WTC11 (cell line): Measurements from ENCODE around the gene FSTL4. TPM values are rescaled to one million over a fixed set of nuclear protein-coding genes. Genes with fewer than 3 reads are reported as not detected.

ENCODE experiments used
- ATAC-seq: fragments of 200-7000 bp; cut with Tn5 transposase; 2 replicates; pipeline ENCODE4 v1.10.0; 2021; ENCODE audit warnings: mild to moderate bottlenecking, moderate library complexity
- CTCF ChIA-PET: fragments of 300-600 bp; sonication (Branson Sonifier 250); formaldehyde crosslinking; loops from one replicate; lab custom pipeline; 2021; ENCODE audit warnings: antibody characterized with exemption; lab: Charles Lee
- POLR2A ChIA-PET: fragments of 350-600 bp; sonication (Branson Sonifier 250); formaldehyde crosslinking; loops from one replicate; lab custom pipeline; 2021; ENCODE audit warnings: antibody characterized with exemption; lab: Charles Lee
- DNase-seq: peaks from one replicate; pipeline ENCODE4 v3.0.0; 2021; ENCODE audit warnings: low spot score
- H3K27ac Mint-ChIP-seq: 2 replicates; pipeline ENCODE4 v1.8.0; 2021; ENCODE audit warnings: mixed read lengths
- H3K27me3 Mint-ChIP-seq: 2 replicates; pipeline ENCODE4 v1.8.0; 2021; ENCODE audit warnings: low read depth, mild to moderate bottlenecking, moderate library complexity, mixed read lengths
- H3K36me3 Mint-ChIP-seq: 2 replicates; pipeline ENCODE4 v1.8.0; 2021; ENCODE audit warnings: mixed read lengths
- H3K4me1 Mint-ChIP-seq: 2 replicates; pipeline ENCODE4 v1.8.0; 2022; ENCODE audit warnings: mixed read lengths
- H3K4me3 Mint-ChIP-seq: 2 replicates; pipeline ENCODE4 v1.8.0; 2021; ENCODE audit warnings: mild to moderate bottlenecking, moderate library complexity, mixed read lengths
- H3K9me3 Mint-ChIP-seq: 2 replicates; pipeline ENCODE4 v1.8.0; 2021; ENCODE audit warnings: mixed read lengths
- ATF3 ChIP-seq: sonication (generic); formaldehyde crosslinking; conservative IDR thresholded peaks from 2 replicates; pipeline ENCODE4 v1.8.1; 2022; ENCODE audit warnings: mild to moderate bottlenecking, missing genetic modification reagents
- CBFB ChIP-seq: sonication (generic); formaldehyde crosslinking; IDR thresholded peaks from 2 replicates; pipeline ENCODE4 v1.8.1; 2022; ENCODE audit warnings: mild to moderate bottlenecking, low read depth, missing genetic modification reagents
- CDX4 ChIP-seq: fragments of 250-450 bp; sonication (Bioruptor Pico); IDR thresholded peaks from 2 replicates; pipeline ENCODE4 v1.9.0; 2021; ENCODE audit warnings: moderate library complexity, mild to moderate bottlenecking, inconsistent platforms, borderline replicate concordance
- CTCF ChIP-seq: fragments of 200-600 bp; IDR thresholded peaks from 2 replicates; pipeline ENCODE4 v1.8.0; 2022; ENCODE audit warnings: antibody characterized with exemption
- E2F4 ChIP-seq: sonication (generic); formaldehyde crosslinking; IDR thresholded peaks from 2 replicates; pipeline ENCODE4 v1.8.1; 2022; ENCODE audit warnings: low read depth, mild to moderate bottlenecking, moderate library complexity, missing genetic modification reagents, borderline replicate concordance
- ESRRA ChIP-seq: sonication (generic); formaldehyde crosslinking; IDR thresholded peaks from 2 replicates; pipeline ENCODE4 v1.8.1; 2022; ENCODE audit warnings: mild to moderate bottlenecking, missing genetic modification reagents, borderline replicate concordance
- ETV6 ChIP-seq: sonication (generic); formaldehyde crosslinking; IDR thresholded peaks from 2 replicates; pipeline ENCODE4 v1.8.1; 2022; ENCODE audit warnings: mild to moderate bottlenecking, missing genetic modification reagents
- FOXJ3 ChIP-seq: sonication (generic); formaldehyde crosslinking; IDR thresholded peaks from 2 replicates; pipeline ENCODE4 v1.9.0; 2021; ENCODE audit warnings: missing genetic modification reagents, mild to moderate bottlenecking, borderline replicate concordance
- FOXP4 ChIP-seq: sonication (generic); formaldehyde crosslinking; IDR thresholded peaks from 2 replicates; pipeline ENCODE4 v1.8.0; 2022; ENCODE audit warnings: mild to moderate bottlenecking, missing genetic modification reagents
- OVOL2 ChIP-seq: fragments of 250-450 bp; sonication (Bioruptor Pico); IDR thresholded peaks from 2 replicates; pipeline ENCODE4 v1.9.0; 2021; ENCODE audit warnings: mild to moderate bottlenecking, borderline replicate concordance
- PRDM15 ChIP-seq: sonication (generic); formaldehyde crosslinking; IDR thresholded peaks from 2 replicates; pipeline ENCODE4 v1.8.0; 2022; ENCODE audit warnings: missing genetic modification reagents
- ZMAT4 ChIP-seq: fragments of 250-450 bp; sonication (Bioruptor Pico); IDR thresholded peaks from 2 replicates; pipeline ENCODE4 v1.9.0; 2021; ENCODE audit warnings: mild to moderate bottlenecking
- ZNF281 ChIP-seq: sonication (generic); formaldehyde crosslinking; IDR thresholded peaks from 2 replicates; pipeline ENCODE4 v1.8.0; 2023; ENCODE audit warnings: mild to moderate bottlenecking, missing genetic modification reagents
- ZNF671 ChIP-seq: fragments of 250-450 bp; sonication (Bioruptor Pico); IDR thresholded peaks from 2 replicates; pipeline ENCODE4 v1.8.0; 2021; ENCODE audit warnings: mild to moderate bottlenecking
- total RNA-seq: library from RNA; stranded (reverse); gene quantifications from 3 replicates; pipeline ENCODE4 v1.2.3, GENCODE V29; 2021

Gene FSTL4
- total RNA-seq, 1 experiment from 2014 or later: 6.1 TPM

- peak; percentile 79 for TF ChIP-seq CTCF
- TF ChIP-seq ZMAT4 (CRISPR knock-in tag): no peak
Measured at GRCh38 chr5:133552925-133553525, 59.3 kb downstream of the FSTL4 start (continued).

GRCh38 chr5:133546500-133546899, 65.8 kb downstream of the FSTL4 start:
- H3K9me3 Mint-ChIP-seq: peaks cover 32% of the 10 kb centered on the region
- POLR2A ChIA-PET: no interaction called here
- no peak for TF ChIP-seq E2F4 (CRISPR knock-in tag)
- no peak for TF ChIP-seq ZNF281
- no peak for TF ChIP-seq OVOL2
- no peak for TF ChIP-seq ETV6 (CRISPR knock-in tag)
- no peak for TF ChIP-seq PRDM15 (CRISPR knock-in tag)
- TF ChIP-seq ZNF671 (CRISPR knock-in tag): no peak
- TF ChIP-seq CDX4: no peak
- no peak for TF ChIP-seq FOXP4 (CRISPR knock-in tag)
- no peak for TF ChIP-seq ATF3 (CRISPR knock-in tag)
- TF ChIP-seq FOXJ3 (CRISPR knock-in tag): no peak
- TF ChIP-seq CBFB (CRISPR knock-in tag): no peak
- TF ChIP-seq ESRRA (CRISPR knock-in tag): no peak
- no peak overlapping the region for H3K27ac Mint-ChIP-seq
- no peaks in the 10 kb centered on the region for H3K27me3 Mint-ChIP-seq
- peaks cover 10% of the 10 kb centered on the region for H3K4me1 Mint-ChIP-seq
- CTCF ChIA-PET: interaction anchor here (0.6 to 0.7 kb wide), 3 partner anchors 19 to 374 kb away, joined by 3 to 5 read pairs (median 4); no protein-coding TSS in a partner anchor
- no peak for DNase-seq
- peaks cover 18% of the 10 kb centered on the region for H3K36me3 Mint-ChIP-seq
- H3K4me3 Mint-ChIP-seq: no peak overlapping the region
- ATAC-seq: peak; percentile 84
